ENCODE measurements around the gene RGP1. TPM values are rescaled to one million over a fixed set of nuclear protein-coding genes. Genes with fewer than 3 reads are reported as not detected.

RGP1 gene, protein sequence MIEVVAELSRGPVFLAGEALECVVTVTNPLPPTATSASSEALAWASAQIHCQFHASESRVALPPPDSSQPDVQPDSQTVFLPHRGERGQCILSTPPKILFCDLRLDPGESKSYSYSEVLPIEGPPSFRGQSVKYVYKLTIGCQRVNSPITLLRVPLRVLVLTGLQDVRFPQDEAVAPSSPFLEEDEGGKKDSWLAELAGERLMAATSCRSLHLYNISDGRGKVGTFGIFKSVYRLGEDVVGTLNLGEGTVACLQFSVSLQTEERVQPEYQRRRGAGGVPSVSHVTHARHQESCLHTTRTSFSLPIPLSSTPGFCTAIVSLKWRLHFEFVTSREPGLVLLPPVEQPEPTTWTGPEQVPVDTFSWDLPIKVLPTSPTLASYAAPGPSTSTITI
- total RNA-seq (ENCODE audit: low replicate concordance) = 35.0 and 35.7 TPM in 2 replicates
- long read RNA-seq, full-length matches to known transcripts = 6 of 6 reads
- long read RNA-seq, partial matches to known transcripts = 0 of 6 reads
- long read RNA-seq, other reads (novel, unspliced or antisense) = 0 of 6 reads

DNA sequence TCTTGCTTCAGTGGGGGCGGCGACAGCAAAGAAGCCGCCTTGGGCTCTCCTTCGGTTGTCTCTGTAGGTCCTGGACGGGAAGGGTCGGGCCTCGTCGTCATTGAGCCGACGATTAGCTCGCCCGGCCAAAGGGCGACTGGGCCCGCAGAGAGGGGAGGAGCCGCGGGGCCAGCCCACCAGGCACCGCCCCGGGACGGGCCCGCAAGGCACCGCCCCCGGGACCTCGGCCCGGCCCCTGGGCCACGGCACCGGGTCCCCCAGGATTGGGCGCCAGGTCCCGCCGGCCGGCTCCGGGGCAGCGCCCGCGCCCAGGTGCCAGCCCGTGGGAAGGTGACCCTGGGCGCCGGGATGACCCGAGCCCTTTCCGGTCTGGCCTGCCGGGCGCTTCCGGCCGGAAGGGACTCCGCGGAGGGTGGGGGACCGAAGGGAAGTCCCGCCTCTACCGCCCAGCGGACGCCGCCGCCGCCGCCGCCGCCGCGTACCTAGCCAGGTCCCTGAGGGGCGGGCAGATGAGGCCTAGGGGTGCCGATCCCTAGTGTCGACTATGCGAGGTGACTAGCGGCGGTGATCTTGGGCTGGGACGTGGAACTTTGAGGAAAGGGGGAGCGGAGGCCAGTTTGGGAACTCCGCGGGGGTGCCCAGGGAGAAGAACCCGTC lies at the start of gene RGP1, which contains the start of gene GBA2:
Gene RGP1, plus strand, starts transcription at position 430 of the 657 bp plus-strand sequence. CDS start 469 bp downstream, outside the sequence.
Gene GBA2, minus strand, starts transcription at position 371 of the 657 bp plus-strand sequence. CDS start 524 bp downstream, outside the sequence.
- H3K4me3 Mint-ChIP-seq = peak within 1 kb of the TSS; percentile 96
- H3K4me1 Mint-ChIP-seq (ENCODE audit: unreplicated experiment) = peaks cover 23% of the 10 kb centered on the region
- TF ChIP-seq, protein P1, sequence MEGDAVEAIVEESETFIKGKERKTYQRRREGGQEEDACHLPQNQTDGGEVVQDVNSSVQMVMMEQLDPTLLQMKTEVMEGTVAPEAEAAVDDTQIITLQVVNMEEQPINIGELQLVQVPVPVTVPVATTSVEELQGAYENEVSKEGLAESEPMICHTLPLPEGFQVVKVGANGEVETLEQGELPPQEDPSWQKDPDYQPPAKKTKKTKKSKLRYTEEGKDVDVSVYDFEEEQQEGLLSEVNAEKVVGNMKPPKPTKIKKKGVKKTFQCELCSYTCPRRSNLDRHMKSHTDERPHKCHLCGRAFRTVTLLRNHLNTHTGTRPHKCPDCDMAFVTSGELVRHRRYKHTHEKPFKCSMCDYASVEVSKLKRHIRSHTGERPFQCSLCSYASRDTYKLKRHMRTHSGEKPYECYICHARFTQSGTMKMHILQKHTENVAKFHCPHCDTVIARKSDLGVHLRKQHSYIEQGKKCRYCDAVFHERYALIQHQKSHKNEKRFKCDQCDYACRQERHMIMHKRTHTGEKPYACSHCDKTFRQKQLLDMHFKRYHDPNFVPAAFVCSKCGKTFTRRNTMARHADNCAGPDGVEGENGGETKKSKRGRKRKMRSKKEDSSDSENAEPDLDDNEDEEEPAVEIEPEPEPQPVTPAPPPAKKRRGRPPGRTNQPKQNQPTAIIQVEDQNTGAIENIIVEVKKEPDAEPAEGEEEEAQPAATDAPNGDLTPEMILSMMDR (conservative IDR thresholded peaks at IDR 0.05) = no peak
- H3K27me3 Mint-ChIP-seq = no peaks in the 10 kb centered on the region
- DNase-seq (ENCODE audit: extremely low spot score, unreplicated experiment) = peak; percentile 80
- peaks cover 30% of the 10 kb centered on the region for H3K36me3 Mint-ChIP-seq
- H3K9me3 Mint-ChIP-seq = no peaks in the 10 kb centered on the region
- peak within 1 kb of the TSS; percentile 95 for H3K27ac Mint-ChIP-seq

DNA sequence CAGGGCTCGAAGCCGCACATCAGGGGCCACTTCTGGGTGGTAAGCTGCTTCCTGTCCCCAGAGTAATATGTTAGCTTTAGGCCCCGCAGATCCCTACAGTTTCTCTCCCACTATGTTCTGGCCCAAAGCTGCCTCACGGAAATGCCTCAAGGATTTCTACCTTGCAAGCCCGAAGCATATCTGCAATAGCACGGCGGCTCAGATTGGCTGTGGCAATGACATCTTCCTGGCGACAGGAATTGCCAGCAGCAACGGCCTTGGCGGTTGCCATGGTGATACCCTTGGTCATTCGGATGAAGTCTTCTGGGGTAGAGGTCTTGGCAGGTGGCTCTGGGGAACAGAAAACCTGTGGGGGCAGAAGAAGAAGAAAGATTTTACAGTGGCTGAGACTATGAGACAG lies 49.1 kb upstream of the RGP1 start:
- Mint-ChIP-seq H3K27ac (no peak overlapping the region), H3K4me3 (no peak overlapping the region), H3K36me3 (peaks cover 24% of the 10 kb centered on the region), H3K27me3 (no peaks in the 10 kb centered on the region), H3K9me3 (no peaks in the 10 kb centered on the region), H3K4me1 (ENCODE audit: unreplicated experiment) (no peaks in the 10 kb centered on the region)
- TF ChIP-seq, protein P1 (conservative IDR thresholded peaks at IDR 0.05) = no peak
- no peak for DNase-seq (ENCODE audit: extremely low spot score, unreplicated experiment)

DNA sequence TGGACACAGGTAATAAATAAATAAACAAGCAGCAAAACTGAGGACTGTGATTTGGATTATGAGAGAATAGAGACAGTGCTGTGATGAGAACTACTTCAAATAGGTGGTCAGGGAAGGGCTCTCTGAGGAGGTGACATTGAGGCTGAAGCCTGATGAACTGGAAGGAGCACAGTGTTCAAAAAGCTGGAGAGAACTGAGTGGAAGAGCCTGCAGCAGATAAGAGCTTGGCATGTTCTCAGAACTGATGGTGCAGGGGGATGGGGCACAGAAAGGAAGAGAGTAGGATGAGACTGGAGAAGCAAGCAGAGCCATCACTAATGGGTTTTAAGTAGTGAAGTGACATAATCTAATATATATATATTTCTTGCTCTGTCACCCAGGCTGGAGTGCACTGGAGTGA lies 48.1 kb upstream of the RGP1 start:
- TF ChIP-seq, protein P1 (conservative IDR thresholded peaks at IDR 0.05) = no peak
- Mint-ChIP-seq H3K36me3 (peaks cover 24% of the 10 kb centered on the region), H3K4me1 (ENCODE audit: unreplicated experiment) (no peaks in the 10 kb centered on the region), H3K4me3 (no peak overlapping the region), H3K9me3 (no peaks in the 10 kb centered on the region), H3K27me3 (no peaks in the 10 kb centered on the region), H3K27ac (no peak overlapping the region)
- DNase-seq (ENCODE audit: extremely low spot score, unreplicated experiment) = no peak

- Mint-ChIP-seq H3K27me3 (no peaks in the 10 kb centered on the region), H3K27ac (no peak overlapping the region), H3K36me3 (peaks cover 26% of the 10 kb centered on the region), H3K9me3 (no peaks in the 10 kb centered on the region), H3K4me1 (ENCODE audit: unreplicated experiment) (no peaks in the 10 kb centered on the region), H3K4me3 (no peak overlapping the region)
- DNase-seq (ENCODE audit: extremely low spot score, unreplicated experiment) = no peak
- TF ChIP-seq, protein P1 (conservative IDR thresholded peaks at IDR 0.05) = no peak
These were observed 46.4 kb upstream of the RGP1 start for GRCh38 chr9:35702696-35703095.

- H3K27me3 Mint-ChIP-seq = no peaks in the 10 kb centered on the region
- no peaks in the 10 kb centered on the region for H3K9me3 Mint-ChIP-seq
- H3K27ac Mint-ChIP-seq = no peak overlapping the region
- no peak overlapping the region for H3K4me3 Mint-ChIP-seq
- H3K36me3 Mint-ChIP-seq = peaks cover 38% of the 10 kb centered on the region
- DNase-seq (ENCODE audit: extremely low spot score, unreplicated experiment) = no peak
- H3K4me1 Mint-ChIP-seq (ENCODE audit: unreplicated experiment) = no peaks in the 10 kb centered on the region
- TF ChIP-seq, protein P1 (conservative IDR thresholded peaks at IDR 0.05) = no peak
These were observed 45.0 kb upstream of the RGP1 start for GRCh38 chr9:35703906-35704672.
